MM.1S (cell line): Measurements from ENCODE around the gene ZNF555.

Experiments
- EZH2 ChIP-seq: fragments of 300-600 bp; sonication (generic); optimal IDR thresholded peaks from 2 replicates; pipeline ENCODE3; 2017; ENCODE audit warnings: low read depth, mild to moderate bottlenecking, antibody characterized with exemption, low read length, mixed read lengths
- EZH2phosphoT487 ChIP-seq: fragments of 300-600 bp; sonication (generic); IDR thresholded peaks from 2 replicates; pipeline ENCODE4 v1.6.1; 2018; ENCODE audit warnings: antibody characterized with exemption, low read length
- TF ChIP-seq, protein P1 (sequence below): fragments of 300-600 bp; sonication (generic); IDR thresholded peaks from 2 replicates; pipeline ENCODE4 v1.5.1; 2016; ENCODE audit warnings: antibody characterized with exemption, low read length, mixed read lengths

DNA sequence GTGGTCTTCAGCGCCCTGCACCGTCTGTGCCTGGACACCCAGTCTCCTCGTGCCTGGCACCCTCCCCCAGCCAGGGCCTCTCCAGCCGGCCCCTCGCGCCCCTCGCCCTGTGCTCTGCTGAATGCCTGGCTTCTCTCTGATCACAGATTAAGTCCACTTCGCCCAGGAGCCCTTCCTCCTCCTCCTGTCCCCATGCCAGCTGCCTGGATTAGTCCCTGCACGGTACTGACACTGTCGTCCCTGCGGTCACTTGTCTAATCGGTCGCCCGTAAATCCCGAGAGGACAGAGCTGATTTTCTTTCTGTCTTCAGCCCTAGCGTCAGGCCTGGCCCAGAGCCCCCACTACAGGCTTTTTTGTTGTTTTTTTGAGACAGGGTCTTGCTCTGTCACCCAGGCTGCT, 49.4 kb upstream of the ZNF555 start:
- TF ChIP-seq EZH2phosphoT487 (no peak), EZH2 (no peak)
- TF ChIP-seq, protein P1, sequence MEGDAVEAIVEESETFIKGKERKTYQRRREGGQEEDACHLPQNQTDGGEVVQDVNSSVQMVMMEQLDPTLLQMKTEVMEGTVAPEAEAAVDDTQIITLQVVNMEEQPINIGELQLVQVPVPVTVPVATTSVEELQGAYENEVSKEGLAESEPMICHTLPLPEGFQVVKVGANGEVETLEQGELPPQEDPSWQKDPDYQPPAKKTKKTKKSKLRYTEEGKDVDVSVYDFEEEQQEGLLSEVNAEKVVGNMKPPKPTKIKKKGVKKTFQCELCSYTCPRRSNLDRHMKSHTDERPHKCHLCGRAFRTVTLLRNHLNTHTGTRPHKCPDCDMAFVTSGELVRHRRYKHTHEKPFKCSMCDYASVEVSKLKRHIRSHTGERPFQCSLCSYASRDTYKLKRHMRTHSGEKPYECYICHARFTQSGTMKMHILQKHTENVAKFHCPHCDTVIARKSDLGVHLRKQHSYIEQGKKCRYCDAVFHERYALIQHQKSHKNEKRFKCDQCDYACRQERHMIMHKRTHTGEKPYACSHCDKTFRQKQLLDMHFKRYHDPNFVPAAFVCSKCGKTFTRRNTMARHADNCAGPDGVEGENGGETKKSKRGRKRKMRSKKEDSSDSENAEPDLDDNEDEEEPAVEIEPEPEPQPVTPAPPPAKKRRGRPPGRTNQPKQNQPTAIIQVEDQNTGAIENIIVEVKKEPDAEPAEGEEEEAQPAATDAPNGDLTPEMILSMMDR = no peak
